ENCODE results near the gene POLDIP2. TPM values are rescaled to one million over a fixed set of nuclear protein-coding genes. Genes with fewer than 3 reads are reported as not detected.

The POLDIP2 gene
- 86.5 and 89.1 TPM in 2 replicates for total RNA-seq

DNA sequence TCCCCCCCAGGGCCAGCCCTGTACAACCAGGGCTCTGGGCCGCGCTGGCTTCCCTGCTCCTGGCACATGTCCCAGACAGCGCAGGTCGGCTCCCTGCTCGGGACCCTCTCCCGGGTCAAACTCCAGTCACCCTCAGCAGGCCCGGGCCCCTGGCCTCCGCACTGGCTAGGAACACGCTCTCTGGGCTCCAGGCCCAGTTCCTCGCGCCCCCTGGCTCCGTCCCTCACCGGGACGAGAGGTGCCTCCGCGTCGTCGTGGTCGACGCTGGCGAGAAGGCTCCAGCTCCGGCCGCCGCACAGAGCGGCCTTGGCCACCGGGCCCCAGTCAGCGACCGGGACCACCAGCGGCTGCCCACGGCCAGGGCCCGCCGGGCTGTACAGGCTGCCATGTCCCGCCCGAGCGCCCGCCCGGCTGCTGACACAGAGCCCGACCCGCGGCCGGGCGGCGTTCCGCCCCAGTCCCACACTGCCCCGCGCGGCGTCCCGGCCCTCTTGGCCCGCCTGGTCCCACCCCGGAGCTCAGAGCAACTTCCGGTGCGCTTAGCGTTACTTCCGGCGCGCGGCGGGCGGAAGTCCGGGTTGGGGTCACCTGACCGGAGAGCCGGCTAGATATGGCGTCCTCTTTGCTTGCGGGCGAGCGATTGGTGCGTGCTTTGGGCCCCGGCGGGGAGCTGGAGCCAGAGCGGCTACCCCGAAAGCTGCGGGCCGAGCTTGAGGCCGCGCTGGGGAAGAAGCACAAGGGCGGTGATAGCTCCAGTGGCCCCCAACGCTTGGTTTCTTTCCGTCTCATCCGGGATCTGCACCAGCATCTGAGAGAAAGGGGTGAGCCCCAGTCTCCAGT lies at the start of gene POLDIP2:
TSS of gene POLDIP2 (minus strand) at position 467 of the 840 bp plus-strand sequence. CDS start at position 388, 79 bp downstream.

GRCh38 chr17:28405632-28406472 lies 48.5 kb upstream of the POLDIP2 start, which contains the start of gene SLC46A1:
Gene SLC46A1, minus strand, starts transcription at chr17:28406212. Its CDS starts 98 bp downstream, at chr17:28406114.

GRCh38 chr17:28371245-28372202 lies 14.2 kb upstream of the POLDIP2 start, which contains the start of gene SARM1:
Gene SARM1, plus strand, starts transcription at chr17:28371694. Its CDS starts 339 bp downstream, at chr17:28372033.

DNA sequence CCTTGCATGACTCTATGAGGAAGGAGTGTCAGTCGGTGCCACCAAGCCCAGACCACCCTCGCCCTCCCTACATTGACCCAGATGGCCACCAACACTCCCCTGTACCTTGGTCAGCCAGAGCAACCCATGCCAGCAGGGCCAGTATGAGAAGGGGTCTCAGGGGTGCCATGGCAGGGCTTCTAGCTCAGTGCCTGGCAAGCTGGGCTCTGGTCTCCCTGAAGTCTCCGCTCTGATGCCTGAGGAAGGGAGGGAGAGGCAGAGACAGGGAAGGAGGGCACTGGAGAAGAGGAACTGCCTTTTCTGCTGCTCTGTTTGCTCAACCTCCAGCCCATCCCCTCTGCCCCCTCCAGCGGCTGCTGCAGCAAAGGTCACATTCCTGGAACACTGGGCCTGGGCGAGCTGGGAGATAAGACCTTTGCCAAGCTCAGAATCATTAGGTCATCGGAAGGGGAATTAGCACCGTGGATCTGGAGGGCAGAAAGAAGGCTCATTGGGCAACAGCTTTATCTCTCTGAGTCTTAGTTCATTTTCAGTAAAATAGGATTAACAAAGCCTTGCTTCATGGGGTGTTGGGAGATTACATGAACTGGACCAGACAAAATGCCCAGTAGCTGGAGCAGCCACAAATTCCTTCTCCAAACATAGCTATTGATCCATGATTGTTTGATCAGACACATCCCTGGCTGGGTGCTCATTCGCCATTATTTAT lies 12.9 kb upstream of the POLDIP2 start, which contains the start of gene VTN:
TSS of gene VTN (minus strand) at position 273 of the 709 bp plus-strand sequence. CDS start at position 169, 104 bp downstream.

GRCh38 chr17:28364665-28365363 lies 7.5 kb upstream of the POLDIP2 start, which contains the start of gene SEBOX:
Gene SEBOX, minus strand, starts transcription at chr17:28365199. Its CDS starts 48 bp downstream, at chr17:28365151.

DNA sequence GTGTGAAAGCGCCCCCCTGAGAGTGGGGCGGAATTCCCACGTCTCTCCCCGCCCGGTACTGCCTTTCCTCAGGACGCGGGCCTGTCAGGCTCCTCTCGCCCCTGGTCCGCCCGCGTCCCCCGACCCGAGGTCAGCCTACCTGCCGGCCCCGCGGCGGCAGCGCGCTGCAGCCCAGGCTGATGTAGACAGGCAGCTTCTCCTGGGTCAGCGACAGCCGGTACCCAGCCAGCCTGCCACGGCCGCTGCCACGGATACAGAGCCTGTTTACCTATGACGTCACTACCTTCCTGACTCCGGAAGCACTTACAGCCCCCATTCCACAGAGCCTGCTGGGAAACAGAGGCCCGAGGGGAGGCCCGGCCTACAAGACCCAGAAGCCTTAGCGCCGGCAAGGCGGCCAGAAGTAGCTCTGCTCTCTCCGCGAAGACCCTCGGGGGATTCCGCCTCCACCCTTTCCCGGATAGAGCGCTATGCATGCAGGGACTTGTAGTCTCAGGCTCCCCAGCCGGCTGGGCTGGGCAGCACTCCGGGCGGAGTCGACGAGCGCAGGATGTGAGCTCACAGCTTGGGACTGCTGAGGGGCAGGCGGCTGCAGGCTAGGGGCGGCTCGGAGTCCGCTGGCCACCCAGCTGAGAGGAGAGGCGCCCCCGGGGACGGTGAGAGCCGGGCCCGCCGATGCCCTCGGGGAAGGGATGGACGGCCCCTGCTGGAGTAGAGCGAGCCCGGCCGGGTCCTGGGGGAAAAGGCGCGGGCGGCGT lies 21.9 kb downstream of the POLDIP2 start, which contains the start of the genes IFT20 and TNFAIP1:
TSS of gene IFT20 (minus strand) at position 272 of the 758 bp plus-strand sequence. CDS start 3,487 bp downstream, outside the sequence.
TSS of gene TNFAIP1 (plus strand) at position 561 of the 758 bp plus-strand sequence. CDS start 3,761 bp downstream, outside the sequence.

DNA sequence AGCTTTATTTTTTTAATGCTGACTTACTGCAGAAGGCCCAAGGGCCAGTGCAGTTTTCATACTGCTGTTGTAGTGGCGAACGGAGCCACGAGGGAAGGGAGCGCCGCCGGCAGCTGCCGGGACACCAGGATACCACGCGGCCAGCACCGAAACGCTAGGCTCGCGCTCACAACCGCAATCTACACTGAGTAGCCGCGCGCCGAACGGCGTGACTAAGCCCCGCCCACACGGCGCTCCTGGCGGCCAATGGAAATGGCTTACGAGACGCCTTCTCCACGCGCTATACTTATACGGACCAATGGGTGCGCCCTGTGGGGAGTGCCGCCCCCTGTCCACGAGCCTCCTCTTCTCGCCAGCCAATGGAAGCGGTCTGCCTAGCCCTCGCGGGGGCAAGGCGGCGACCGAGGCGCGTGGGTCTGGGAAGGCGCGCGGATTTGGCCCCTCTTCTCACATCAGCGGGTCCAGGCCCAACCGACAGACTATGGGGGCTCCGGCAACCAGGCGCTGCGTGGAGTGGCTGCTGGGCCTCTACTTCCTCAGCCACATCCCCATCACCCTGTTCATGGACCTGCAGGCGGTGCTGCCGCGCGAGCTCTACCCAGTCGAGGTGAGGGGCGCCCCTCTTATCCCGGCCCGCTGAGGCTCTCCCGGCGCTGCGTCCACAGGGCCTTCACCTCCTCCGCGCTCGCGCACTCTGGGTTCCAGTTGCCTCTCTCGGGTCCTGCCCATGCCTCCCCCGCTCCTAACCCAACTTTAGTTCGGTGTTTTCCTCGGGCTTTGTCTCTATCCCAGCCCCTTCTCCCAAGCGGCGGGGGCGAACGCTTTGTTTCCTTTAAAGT lies 38.3 kb downstream of the POLDIP2 start, which contains the start of gene TMEM97:
TSS of gene TMEM97 (plus strand) at position 442 of the 839 bp plus-strand sequence. CDS start at position 482, 40 bp downstream.

Other genes starting within 250 kb of the POLDIP2 start
- gene TMEM97, start 38.3 kb downstream of the POLDIP2 start, total RNA-seq, result 14.3 and 18.0 TPM in 2 replicates
- 37.8 and 42.5 TPM in 2 replicates for gene IFT20, start 22.1 kb downstream of the POLDIP2 start, total RNA-seq
- 37.8 TPM in 2 replicates for gene TNFAIP1, start 21.8 kb downstream of the POLDIP2 start, total RNA-seq
- not detected in 2 replicates for gene SEBOX, start 7.7 kb upstream of the POLDIP2 start, total RNA-seq
- gene VTN, start 12.8 kb upstream of the POLDIP2 start, total RNA-seq, result not detected in 2 replicates
- 20.0 and 25.6 TPM in 2 replicates for gene SARM1, start 14.2 kb upstream of the POLDIP2 start, total RNA-seq
- gene SLC46A1, start 48.7 kb upstream of the POLDIP2 start, total RNA-seq, result 6.8 and 7.1 TPM in 2 replicates
- gene SLC13A2, start 116.1 kb upstream of the POLDIP2 start, total RNA-seq, result not detected in 2 replicates
- not detected in 2 replicates for gene FOXN1, start 148.8 kb upstream of the POLDIP2 start, total RNA-seq
- 20.4 and 22.0 TPM in 2 replicates for gene UNC119, start 195.1 kb upstream of the POLDIP2 start, total RNA-seq
- gene PIGS, start 214.0 kb upstream of the POLDIP2 start, total RNA-seq, result 60.2 and 61.0 TPM in 2 replicates
- 56.8 and 65.1 TPM in 2 replicates for gene ALDOC, start 219.4 kb upstream of the POLDIP2 start, total RNA-seq
- 5.4 and 6.2 TPM in 2 replicates for gene SPAG5, start 241.5 kb upstream of the POLDIP2 start, total RNA-seq